A549 (cell line): ENCODE measurements around the gene MTERF2. TPM values are rescaled to one million over a fixed set of nuclear protein-coding genes. Genes with fewer than 3 reads are reported as not detected.

Experiments
- ATAC-seq, 2 experiments: fragments of 200-7000 bp in 1 of 2; fragments of >200 bp in 1 of 2; cut with Nextera tagmentation in 1 of 2; cut with Tn5 transposase in 1 of 2; 3 replicates each; pipeline versions ENCODE4 v1.8.0 to v1.9.1; 2018 to 2020; ENCODE audit warnings: mild to moderate bottlenecking in 1 of 2, moderate library complexity in 1 of 2
- CTCF ChIA-PET: fragments of 300-600 bp; sonication (Branson Sonifier 250); formaldehyde crosslinking; extraction: SDS; loops from one replicate; lab custom pipeline; 2021; ENCODE audit warnings: antibody characterized with exemption, inconsistent platforms; lab: Yijun Ruan, JAX
- POLR2A ChIA-PET: fragments of 350-600 bp; formaldehyde crosslinking; extraction: SDS; loops from one replicate; lab custom pipeline; 2021; ENCODE audit warnings: antibody characterized with exemption, inconsistent platforms; lab: Yijun Ruan, JAX
- DNase-seq, 2 experiments: peaks; one replicate each; pipeline versions ENCODE4 v3.0.0 to v3.0.0-alpha.2; 2011 to 2016; ENCODE audit warnings: low read depth in 1 of 2, low spot score in 1 of 2
- FAIRE-seq: peaks from 2 replicates; lab custom pipeline; 2011; peaks lifted over from hg19 to GRCh38; lab: Jason Lieb, UNC
- H3K27ac ChIP-seq, 2 experiments: fragments of >200 bp; sonication (Bioruptor Twin); formaldehyde crosslinking; 3 replicates each; pipeline ENCODE4 v1.5.1; 2016 to 2017
- H3K4me1 ChIP-seq: fragments of >200 bp; sonication (Bioruptor Twin); formaldehyde crosslinking; 3 replicates; pipeline ENCODE4 v1.6.1; 2016
- H3K4me2 ChIP-seq: fragments of >200 bp; sonication (Bioruptor Twin); formaldehyde crosslinking; 3 replicates; pipeline ENCODE4 v1.6.1; 2016
- H3K4me3 ChIP-seq: fragments of >200 bp; sonication (Bioruptor Twin); formaldehyde crosslinking; 3 replicates; pipeline ENCODE4 v1.5.1; 2016
- H3K9me3 ChIP-seq: fragments of >200 bp; sonication (Bioruptor Twin); formaldehyde crosslinking; 3 replicates; pipeline ENCODE4 v1.6.1; 2016
- ATOH8 ChIP-seq: fragments of 250-450 bp; sonication (Bioruptor Pico); IDR thresholded peaks from 2 replicates; pipeline ENCODE4 v1.5.0; 2020; ENCODE audit warnings: low read depth, mild to moderate bottlenecking, moderate library complexity
- BCL3 ChIP-seq: fragments of >200 bp; sonication (Bioruptor Twin); formaldehyde crosslinking; IDR thresholded peaks from 3 replicates; pipeline ENCODE4 v1.6.1; 2016
- CBX8 ChIP-seq: fragments of 200-600 bp; sonication (generic); IDR thresholded peaks from 2 replicates; pipeline ENCODE4 v1.6.1; 2016
- CEBPB ChIP-seq, 2 experiments: fragments of >200 bp in 1 of 2; sonication (Bioruptor Twin) in 1 of 2; formaldehyde crosslinking in 1 of 2; IDR thresholded peaks; 2 replicates each; pipeline ENCODE4 v1.6.1; 2012 to 2016
- CHD4 ChIP-seq: fragments of 200-600 bp; sonication (generic); IDR thresholded peaks from 2 replicates; pipeline ENCODE4 v1.6.1; 2016; ENCODE audit warnings: antibody characterized with exemption, mild to moderate bottlenecking, borderline replicate concordance
- E2F6 ChIP-seq: IDR thresholded peaks from 2 replicates; pipeline ENCODE4 v1.6.1; 2012; ENCODE audit warnings: low read depth, borderline replicate concordance
- EHMT2 ChIP-seq: fragments of 200-600 bp; sonication (generic); IDR thresholded peaks from 2 replicates; pipeline ENCODE4 v1.6.1; 2016; ENCODE audit warnings: antibody characterized with exemption, low read depth, mild to moderate bottlenecking, moderate library complexity
- ESRRA ChIP-seq: fragments of 150-350 bp; IDR thresholded peaks from 2 replicates; pipeline ENCODE4 v1.6.1; 2014; ENCODE audit warnings: mild to moderate bottlenecking, low read length, borderline replicate concordance
- FOSL2 ChIP-seq, 2 experiments: fragments of 450-650 bp in 1 of 2; fragments of >200 bp in 1 of 2; sonication (Bioruptor Twin) in 1 of 2; formaldehyde crosslinking; IDR thresholded peaks; 2 replicates each; pipeline versions ENCODE4 v1.5.0 to v1.6.1; 2016 to 2020; ENCODE audit warnings: mild to moderate bottlenecking in 1 of 2, moderate library complexity in 1 of 2
- FOXS1 ChIP-seq: fragments of 250-450 bp; sonication (Bioruptor Pico); IDR thresholded peaks from 2 replicates; pipeline ENCODE4 v1.5.0; 2020; ENCODE audit warnings: mild to moderate bottlenecking, moderate library complexity
- GATA3 ChIP-seq: IDR thresholded peaks from 2 replicates; pipeline ENCODE4 v1.6.1; 2012; ENCODE audit warnings: borderline replicate concordance
- HMGXB4 ChIP-seq: fragments of 250-450 bp; sonication (Bioruptor Pico); IDR thresholded peaks from 2 replicates; pipeline ENCODE4 v1.5.0; 2021; ENCODE audit warnings: mild to moderate bottlenecking, moderate library complexity, borderline replicate concordance
- HOXB5 ChIP-seq: fragments of 250-450 bp; sonication (Bioruptor Pico); IDR thresholded peaks from 2 replicates; pipeline ENCODE4 v1.5.0; 2020; ENCODE audit warnings: mild to moderate bottlenecking, moderate library complexity
- JUN ChIP-seq, 2 experiments: fragments of >200 bp; sonication (Bioruptor Twin); formaldehyde crosslinking; IDR thresholded peaks; 2 replicates in 1 of 2; 3 replicates in 1 of 2; pipeline ENCODE4 v1.6.1; 2016 to 2017
- KDM1A ChIP-seq: fragments of 200-600 bp; sonication (generic); IDR thresholded peaks from 2 replicates; pipeline ENCODE4 v1.6.1; 2016; ENCODE audit warnings: low read depth, mild to moderate bottlenecking
- MAX ChIP-seq: IDR thresholded peaks from 2 replicates; pipeline ENCODE4 v1.6.1; 2012
- PHF8 ChIP-seq: fragments of 200-600 bp; sonication (generic); IDR thresholded peaks from 2 replicates; pipeline ENCODE4 v1.6.1; 2016; ENCODE audit warnings: low read depth, mild to moderate bottlenecking, antibody characterized with exemption, moderate library complexity, borderline replicate concordance
- POLR2A ChIP-seq: IDR thresholded peaks from 2 replicates; pipeline ENCODE4 v1.6.1; 2012; ENCODE audit warnings: mild to moderate bottlenecking, low read length
- REST ChIP-seq: fragments of 200-600 bp; sonication (generic); IDR thresholded peaks from 2 replicates; pipeline ENCODE4 v1.6.1; 2016; ENCODE audit warnings: antibody characterized with exemption, mild to moderate bottlenecking, moderate library complexity
- RFX5 ChIP-seq: fragments of 450-650 bp; IDR thresholded peaks from 2 replicates; pipeline ENCODE4 v1.7.1; 2014; ENCODE audit warnings: antibody characterized with exemption, mild to moderate bottlenecking, moderate library complexity
- RNF2 ChIP-seq: fragments of 200-600 bp; sonication (generic); IDR thresholded peaks from 2 replicates; pipeline ENCODE4 v1.6.1; 2016; ENCODE audit warnings: low read depth, mild to moderate bottlenecking, antibody characterized with exemption, moderate library complexity, borderline replicate concordance
- SMC3 ChIP-seq: fragments of >200 bp; sonication (Bioruptor Twin); formaldehyde crosslinking; IDR thresholded peaks from 3 replicates; pipeline ENCODE4 v1.6.1; 2018; ENCODE audit warnings: inconsistent platforms
- TP53 ChIP-seq: fragments of 250-450 bp; sonication (Bioruptor Pico); IDR thresholded peaks from 2 replicates; pipeline ENCODE4 v1.5.0; 2021; ENCODE audit warnings: mild to moderate bottlenecking, moderate library complexity
- USF2 ChIP-seq: fragments of 450-650 bp; IDR thresholded peaks from 2 replicates; pipeline ENCODE4 v1.6.1; 2014; ENCODE audit warnings: antibody characterized with exemption
- WGBS: methylation state at CpG from one replicate; pipeline ENCODE4 v1.1.6; 2017; ENCODE audit errors: missing lambda C conversion rate; 5-methylcytosine and 5-hydroxymethylcytosine counted together
- polyA plus RNA-seq, 4 experiments: library from polyadenylated mRNA; depleted of rRNA in 3 of 4; stranded (reverse); fragments of >200 nt; fragmentation: RNase III in 1 of 4; extraction: RNeasy Plus Mini Kit Qiagen cat#74134 plus additional on column Dnase treatment in 1 of 4; gene quantifications; 2 replicates in 3 of 4; 3 replicates in 1 of 4; pipeline ENCODE4 v1.2.3, GENCODE V29; 2011 to 2017

The MTERF2 gene
- polyA plus RNA-seq, 2 of the 4 experiments (the other 2 are of a cell fraction) = 13.9 to 14.5 TPM

- TF ChIP-seq BCL3 (peak; percentile 86; the same call in 1 of the 3 replicates), REST (no peak; the same call in 1 of the 2 replicates), PHF8 (peak; percentile 96), RNF2 (0 out of 2 replicates have a peak, but pooled peaks have one; percentile 37), USF2 (no peak), FOXS1 (CRISPR knock-in tag) (no peak), TP53 (CRISPR knock-in tag) (0 out of 2 replicates have a peak, but pooled peaks have one; percentile 72), RFX5 (no peak), HMGXB4 (CRISPR knock-in tag) (peak; percentile 66; the same call in 1 of the 2 replicates), HOXB5 (CRISPR knock-in tag) (peak; percentile 71; the same call in 1 of the 2 replicates), MAX (peak; percentile 96), EHMT2 (no peak), POLR2A (peak; percentile 95), GATA3 (no peak), CBX8 (no peak), E2F6 (peak; percentile 97; the same call in 1 of the 2 replicates), CHD4 (no peak), ATOH8 (0 out of 2 replicates have a peak, but pooled peaks have one; percentile 71), SMC3 (no peak), FOSL2 (IDR thresholded peaks at IDR 0.05) (no peak), FOSL2 (CRISPR knock-in tag; IDR thresholded peaks at IDR 0.05) (no peak), JUN (IDR thresholded peaks at IDR 0.05) (peak; percentile 60 to 92; a peak in 3 of 5 replicates), KDM1A (no peak), CEBPB (IDR thresholded peaks at IDR 0.05) (no peak), ESRRA (no peak)
- TF ChIP-seq, all 56 proteins: peak for 11
- peak; percentile 89 to 98 for DNase-seq
- CTCF ChIA-PET = interaction anchor here (0.6 to 1.6 kb wide), 9 partner anchors 8 to 177 kb away, joined by 3 to 6 read pairs (median 4); no protein-coding TSS in a partner anchor
- peak; percentile 84 to 87 for ATAC-seq
- Histone ChIP-seq H3K4me2 (peak within 1 kb of the TSS; percentile 90), H3K9me3 (no peaks in the 10 kb centered on the region), H3K4me3 (peak within 1 kb of the TSS; percentile 91), H3K27ac (peak within 1 kb of the TSS; percentile 97 to 98), H3K4me1 (peaks cover 29% of the 10 kb centered on the region; the same call in 2 of the 3 replicates)
- POLR2A ChIA-PET = interaction anchor here (0.6 to 2.6 kb wide), 13 partner anchors 9 to 803 kb away, joined by 3 to 24 read pairs (median 4); partner anchors contain the start of genes CRY1, MTERF2 and POLR3B
- 2% methylated on average over 34 of the region's 88 CpGs for WGBS
- FAIRE-seq = no peak
These were observed 31.4 kb downstream of the MTERF2 start, which contains the start of gene TMEM263 for GRCh38 chr12:106955377-106956047. Gene TMEM263 (plus strand): TSS chr12:106955907. CDS start chr12:106967117, 11,210 bp downstream.
